Measurements from ENCODE around the gene POLR3A. TPM values are rescaled to one million over a fixed set of nuclear protein-coding genes. Genes with fewer than 3 reads are reported as not detected.

POLR3A gene
- total and polyA plus RNA-seq, 2 donors (not counting 1 experiment from before 2014, with no cell fraction given) = 5.4 to 18.4 TPM

- ChIA-PET CTCF (interaction anchor here (0.5 to 1.1 kb wide), 4 partner anchors 10 to 1210 kb away, joined by 3 to 4 read pairs (median 3); no protein-coding TSS in a partner anchor), POLR2A (no interaction called here)
- Mint-ChIP-seq H3K27me3 (no peaks in the 10 kb centered on the region), H3K4me1 (peaks cover 5% of the 10 kb centered on the region), H3K4me3 (no peak overlapping the region), H3K9me3 (ENCODE audit: insufficient read depth) (no peaks in the 10 kb centered on the region), H3K27ac (no peak overlapping the region)
- Histone ChIP-seq H3K27ac (ENCODE audit: low read length in 2 of 2) (no peak overlapping the region), H3K4me2 (replicated peaks; ENCODE audit: low read depth, low read length, poor library complexity, severe bottlenecking) (no peak overlapping the region), H3K9ac (ENCODE audit: low read length) (no peak overlapping the region), H2AFZ (ENCODE audit: insufficient read depth, low read depth, low read length, poor library complexity, severe bottlenecking) (no peak overlapping the region), H3K9me3 (ENCODE audit: control extremely low read depth in 1 of 3, control insufficient read depth in 2 of 3, insufficient read depth in 1 of 3, low read length in 2 of 3) (no peaks in the 10 kb centered on the region), H3K36me3 (replicated peaks in 1 of 2; ENCODE audit: control extremely low read depth in 1 of 2, control insufficient read depth in 1 of 2, extremely low read depth in 1 of 2, insufficient read depth in 2 of 2, low read length in 1 of 2) (peaks cover 0 to 36% of the 10 kb centered on the region in 2 experiments), H3K4me3 (ENCODE audit: control extremely low read depth in 1 of 5, extremely low read depth in 1 of 5, insufficient read depth in 1 of 5, low read depth in 2 of 5, low read length in 4 of 5) (no peak overlapping the region), H3K27me3 (replicated peaks in 1 of 4; ENCODE audit: control extremely low read depth in 1 of 4, control insufficient read depth in 3 of 4, insufficient read depth in 4 of 4, low read length in 3 of 4) (no peaks in the 10 kb centered on the region), H4K20me1 (ENCODE audit: control insufficient read depth, insufficient read depth, low read length, poor library complexity, severe bottlenecking) (no peaks in the 10 kb centered on the region), H3K79me2 (ENCODE audit: control insufficient read depth, insufficient read depth, low read length) (no peaks in the 10 kb centered on the region), H3K4me1 (ENCODE audit: control insufficient read depth in 2 of 2, insufficient read depth in 2 of 2, low read length in 2 of 2) (no peaks in the 10 kb centered on the region)
- TF ChIP-seq EZH2 (IDR thresholded peaks at IDR 0.05; ENCODE audit: borderline replicate concordance, insufficient read depth, low read depth, low read length, poor library complexity, severe bottlenecking) = no peak
- WGBS (ENCODE audit: insufficient coverage) = 97% methylated on average over 9 of the region's 9 CpGs
- intact Hi-C loops (cut with micrococcal nuclease) = no loop called here
- DNase-seq (no peak), ATAC-seq (ENCODE audit: low read depth) (no peak)
Measured at GRCh38 chr10:77975086-77975666, 54.1 kb downstream of the POLR3A start.

- no peaks in the 10 kb centered on the region for H3K79me2 ChIP-seq (ENCODE audit: control insufficient read depth, insufficient read depth, low read length)
- Mint-ChIP-seq H3K4me3 (no peak overlapping the region), H3K9me3 (ENCODE audit: insufficient read depth) (no peaks in the 10 kb centered on the region), H3K27ac (no peak overlapping the region), H3K4me1 (peaks cover 5% of the 10 kb centered on the region), H3K27me3 (no peaks in the 10 kb centered on the region)
- no peak overlapping the region for H2AFZ ChIP-seq (ENCODE audit: insufficient read depth, low read depth, low read length, poor library complexity, severe bottlenecking)
- H3K9ac ChIP-seq (ENCODE audit: low read length) = no peak overlapping the region
- H3K4me2 ChIP-seq (replicated peaks; ENCODE audit: low read depth, low read length, poor library complexity, severe bottlenecking) = no peak overlapping the region
- no peaks in the 10 kb centered on the region for H4K20me1 ChIP-seq (ENCODE audit: control insufficient read depth, insufficient read depth, low read length, poor library complexity, severe bottlenecking)
- CTCF ChIA-PET = interaction anchor here (0.5 to 1.1 kb wide), 2 partner anchors 128 to 1211 kb away, joined by 3 to 4 read pairs; no protein-coding TSS in a partner anchor
- TF ChIP-seq EZH2 (IDR thresholded peaks at IDR 0.05; ENCODE audit: borderline replicate concordance, insufficient read depth, low read depth, low read length, poor library complexity, severe bottlenecking) (no peak), CTCF (IDR thresholded peaks at IDR 0.05) (no peak)
- POLR2A ChIA-PET = no interaction called here
- intact Hi-C loops (cut with micrococcal nuclease) = no loop called here
- no peaks in the 10 kb centered on the region for H3K4me1 ChIP-seq (ENCODE audit: control insufficient read depth in 2 of 2, insufficient read depth in 2 of 2, low read length in 2 of 2)
- DNase-seq = no peak
- peaks cover 0 to 30% of the 10 kb centered on the region in 2 experiments for H3K36me3 ChIP-seq (replicated peaks in 1 of 2; ENCODE audit: control extremely low read depth in 1 of 2, control insufficient read depth in 1 of 2, extremely low read depth in 1 of 2, insufficient read depth in 2 of 2, low read length in 1 of 2)
- no peak overlapping the region for H3K27ac ChIP-seq (ENCODE audit: low read length in 2 of 2)
- no peak overlapping the region for H3K4me3 ChIP-seq (ENCODE audit: control extremely low read depth in 1 of 5, extremely low read depth in 1 of 5, insufficient read depth in 1 of 5, low read depth in 2 of 5, low read length in 4 of 5)
- ATAC-seq (ENCODE audit: low read depth) = no peak
- no peaks in the 10 kb centered on the region for H3K27me3 ChIP-seq (replicated peaks in 1 of 4; ENCODE audit: control extremely low read depth in 1 of 4, control insufficient read depth in 3 of 4, insufficient read depth in 4 of 4, low read length in 3 of 4)
- no peaks in the 10 kb centered on the region for H3K9me3 ChIP-seq (ENCODE audit: control extremely low read depth in 1 of 3, control insufficient read depth in 2 of 3, insufficient read depth in 1 of 3, low read length in 2 of 3)
- WGBS (ENCODE audit: insufficient coverage) = 92% methylated on average over 2 of the region's 8 CpGs
Measured at GRCh38 chr10:77974396-77975074, 54.8 kb downstream of the POLR3A start.

All from B cell (primary cell).